CD4-positive, alpha-beta T cell treated with Interleukin-10 for 1 hour (primary cell): ENCODE data around the gene SMIM7.
"Not testable (repeated sequence)": the region's sequence is repeated elsewhere in the genome, so short reads cannot be mapped to it uniquely, and the experiment has no call there.

Experiments used
- DNase-seq: peaks from one replicate; pipeline ENCODE4 v3.0.0-alpha.2; 2020

Gene SMIM7

DNA sequence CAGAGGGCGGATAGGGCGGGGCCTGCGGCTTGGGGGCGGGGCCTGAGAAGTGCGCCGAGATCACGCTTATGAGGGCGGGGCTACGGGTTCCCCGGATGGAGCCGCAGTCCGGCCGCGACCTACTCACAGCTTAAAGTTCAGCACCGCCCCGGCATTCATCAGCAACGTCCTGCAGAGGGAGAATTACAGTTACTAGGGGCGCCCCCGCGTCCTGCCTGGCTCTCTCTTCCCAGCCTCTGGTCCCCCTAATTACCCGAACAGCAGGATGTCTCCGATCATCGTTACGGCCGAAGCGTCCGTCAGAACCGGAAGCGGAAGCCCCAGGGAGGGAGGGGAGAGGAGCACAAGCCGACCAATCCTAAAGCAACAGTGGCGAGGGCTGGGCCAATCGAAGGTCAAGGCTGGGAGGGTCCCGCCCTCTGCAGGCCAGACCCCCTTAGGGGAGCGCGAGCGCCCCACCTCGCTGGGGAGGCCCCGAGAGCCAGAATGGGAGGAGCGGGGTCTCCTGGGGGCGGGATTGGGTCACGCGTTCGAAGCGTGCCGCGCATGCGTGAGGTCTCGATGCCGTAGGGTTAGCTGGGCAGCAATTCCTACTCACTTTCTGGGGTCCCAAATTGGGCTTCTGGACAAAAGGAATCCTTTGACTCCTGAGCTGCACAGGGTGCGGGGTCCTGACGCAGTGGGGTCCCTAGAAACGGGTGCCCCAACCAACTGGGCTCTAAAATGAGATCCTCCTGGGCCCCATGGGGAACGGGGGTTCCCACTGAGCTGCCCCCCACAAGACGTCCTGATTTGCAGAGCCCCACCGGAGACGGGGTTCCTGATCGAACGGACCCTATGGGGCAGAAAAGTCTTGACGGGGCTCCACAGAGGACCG lies at the start of gene SMIM7:
Gene SMIM7, minus strand, starts transcription at position 313 of the 877 bp plus-strand sequence. Its CDS starts 34 bp downstream, at position 279.
- peak; percentile 99 for DNase-seq

DNA sequence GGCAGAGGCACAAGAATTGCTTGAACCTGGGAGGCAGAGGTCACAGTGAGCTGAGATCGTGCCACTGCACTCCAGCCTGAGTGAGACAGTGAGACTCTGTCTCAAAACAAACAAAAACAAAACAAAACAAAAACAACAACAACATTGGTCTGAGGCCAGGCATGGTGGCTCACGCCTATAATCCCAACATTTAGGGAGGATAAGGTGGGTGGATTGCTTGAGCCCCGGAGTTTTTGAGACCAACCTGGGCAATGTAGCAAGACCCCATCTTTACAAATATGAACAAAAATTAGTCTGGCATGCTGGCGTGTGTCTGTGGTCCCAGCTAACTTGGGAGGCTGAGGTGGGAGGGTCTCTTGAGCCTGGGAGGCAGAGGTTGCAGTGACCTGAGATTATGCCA lies 43.7 kb upstream of the SMIM7 start:
- no peak for DNase-seq

DNA sequence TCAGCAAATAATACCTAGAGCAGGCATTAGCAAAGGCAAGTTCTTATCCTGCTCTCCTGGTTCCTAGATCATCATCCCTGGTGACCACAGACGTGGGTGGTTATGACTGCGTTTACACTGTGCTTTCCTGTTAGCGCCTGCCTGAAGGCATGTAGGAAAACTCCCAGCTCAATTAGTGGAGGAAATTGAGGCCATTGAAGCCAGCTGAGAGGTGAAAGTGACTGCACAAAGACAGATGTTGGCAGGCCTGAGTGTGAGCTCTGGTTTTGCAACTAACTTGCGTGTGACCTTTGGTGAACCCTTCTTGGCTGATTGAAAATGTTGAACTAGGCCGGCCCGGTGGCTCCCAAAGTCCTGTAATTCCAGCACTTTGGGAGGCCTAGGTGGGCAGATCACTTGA lies 42.2 kb upstream of the SMIM7 start:
- DNase-seq, result no peak

DNA sequence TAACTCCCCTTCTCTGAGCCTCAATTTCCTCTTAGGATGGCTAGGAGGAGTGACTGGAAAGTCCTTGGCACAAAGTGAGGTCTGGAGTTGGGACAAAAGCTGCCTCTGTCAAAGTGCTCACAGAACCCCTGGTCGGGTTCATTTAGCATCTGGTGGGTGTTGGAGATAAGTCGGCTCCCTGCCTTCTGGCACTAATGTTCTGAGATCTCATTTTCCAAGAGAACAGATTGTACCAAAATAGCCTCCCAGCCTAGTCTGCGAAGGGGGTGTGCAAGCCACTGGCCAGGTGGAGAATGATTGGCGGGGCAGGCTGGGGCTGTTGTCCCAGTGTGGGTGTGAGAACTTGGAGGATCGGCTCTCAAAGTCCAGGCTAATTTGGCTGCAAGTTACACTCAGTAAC lies 39.0 kb upstream of the SMIM7 start:
- no peak for DNase-seq

DNA sequence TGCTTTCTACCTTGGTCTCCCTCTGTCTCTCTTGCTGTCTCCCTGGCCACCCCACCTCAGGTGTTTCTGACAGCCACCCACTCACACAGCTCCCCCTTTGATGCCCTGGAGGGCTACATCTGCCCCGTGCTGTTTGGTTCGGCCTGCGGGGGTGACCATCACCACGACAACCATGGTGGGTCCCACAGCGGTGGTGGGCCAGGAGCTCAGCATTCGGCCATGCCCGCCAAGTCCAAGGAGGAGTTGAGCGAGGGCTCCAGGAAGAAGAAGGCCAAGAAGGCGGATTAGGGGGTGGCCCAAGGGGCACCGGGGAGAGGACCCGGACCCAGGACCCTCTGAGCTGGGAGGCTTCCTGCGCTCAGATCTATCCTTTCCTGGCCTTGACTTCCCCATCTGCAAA lies 28.1 kb upstream of the SMIM7 start:
- no peak for DNase-seq

DNA sequence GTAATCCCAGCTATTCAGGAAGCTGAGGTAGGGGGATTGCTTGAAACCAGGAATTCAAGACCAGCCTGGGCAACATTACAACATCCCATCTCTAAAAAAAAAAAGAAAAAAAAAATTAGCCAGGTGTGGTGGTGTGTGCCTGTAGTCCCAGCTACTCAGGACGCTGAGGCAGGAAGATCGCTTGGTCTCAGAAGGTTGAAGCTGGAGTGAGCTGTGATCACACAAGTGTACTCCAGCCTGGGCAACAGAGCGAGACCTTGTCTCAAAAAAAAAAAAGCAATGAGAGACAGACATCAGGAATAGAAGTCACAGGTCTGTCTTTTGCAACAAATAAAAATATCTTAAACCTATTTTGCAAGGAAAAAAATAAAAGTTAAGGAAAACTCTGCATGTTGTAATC lies 24.3 kb upstream of the SMIM7 start:
- DNase-seq, result no peak

DNA sequence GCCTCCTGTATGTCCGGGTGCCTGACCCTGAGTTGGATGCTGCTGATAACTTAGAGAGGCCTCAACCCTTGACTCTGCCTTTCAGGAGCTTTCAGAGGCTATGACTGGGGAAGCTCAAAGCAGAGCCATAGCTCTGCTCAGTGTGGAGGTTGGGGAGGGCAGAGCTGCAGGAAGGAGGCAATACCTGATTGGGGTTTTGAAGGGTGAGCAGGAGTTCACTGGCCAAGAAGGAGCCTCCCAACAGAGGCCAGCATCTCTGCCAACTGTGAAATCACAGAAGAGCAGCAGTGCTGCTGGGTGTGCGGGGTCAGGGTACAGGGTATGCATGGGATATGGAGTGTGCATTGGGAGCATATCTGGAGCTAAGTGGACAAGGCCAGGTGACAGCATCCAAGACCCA lies 22.6 kb upstream of the SMIM7 start:
- no peak for DNase-seq

DNA sequence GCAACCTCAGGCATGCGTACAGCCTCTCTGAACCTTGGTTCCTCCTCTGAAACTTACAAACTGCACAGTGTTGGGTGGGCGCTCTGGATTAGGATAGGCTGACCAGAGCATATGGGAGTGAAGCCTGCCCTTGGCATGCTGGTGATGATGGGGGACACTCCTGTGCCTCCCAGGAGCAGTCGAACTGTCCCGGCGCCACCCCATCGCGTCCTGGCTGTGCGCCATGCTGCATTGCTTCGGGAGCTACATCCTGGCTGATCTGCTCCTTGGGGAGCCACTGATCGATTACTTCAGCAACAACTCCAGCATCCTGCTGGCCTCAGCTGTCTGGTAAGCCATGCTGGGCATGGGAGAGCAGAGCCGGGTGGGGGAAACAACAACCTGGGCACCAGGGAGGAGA lies 19.9 kb upstream of the SMIM7 start:
- DNase-seq, result no peak

DNA sequence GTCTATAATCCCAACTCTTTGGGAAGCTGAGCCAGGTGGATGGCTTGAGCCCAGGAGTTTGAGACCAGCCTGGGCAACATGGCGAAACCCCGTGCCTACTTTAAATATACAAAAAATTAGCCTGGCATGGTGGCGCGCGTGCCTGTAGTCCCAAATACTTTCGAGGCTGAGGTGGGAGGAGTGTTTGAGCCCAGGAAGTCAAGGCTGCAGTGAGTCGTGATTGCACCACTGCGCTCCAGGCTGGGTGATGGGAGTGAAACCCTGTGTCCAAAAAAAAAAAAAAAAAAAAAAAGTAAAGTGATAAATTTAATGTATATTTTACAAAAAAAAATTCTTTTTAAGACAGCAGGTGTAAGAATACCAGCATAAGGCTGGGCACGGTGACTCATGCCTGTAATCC lies 18.6 kb upstream of the SMIM7 start:
- DNase-seq, result no peak

DNA sequence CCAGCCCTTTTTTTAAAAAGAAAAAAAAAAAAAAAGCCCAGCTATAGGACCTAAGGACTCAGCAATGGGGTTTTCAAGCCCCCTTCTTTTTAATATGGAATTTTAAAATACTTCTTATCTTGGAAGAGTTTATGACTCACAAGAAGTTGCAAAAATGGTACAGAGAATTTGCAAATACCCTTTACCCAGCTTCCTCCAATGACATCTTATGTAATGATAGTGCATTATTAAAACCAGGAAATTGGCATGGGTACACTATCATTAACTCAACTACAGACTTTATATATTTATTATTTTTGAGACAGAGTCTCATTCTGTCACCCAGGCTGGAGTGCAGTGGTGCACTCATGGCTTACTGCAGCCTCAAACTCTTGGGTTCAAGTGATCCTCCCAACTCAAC lies 17.1 kb upstream of the SMIM7 start:
- DNase-seq, result no peak

DNA sequence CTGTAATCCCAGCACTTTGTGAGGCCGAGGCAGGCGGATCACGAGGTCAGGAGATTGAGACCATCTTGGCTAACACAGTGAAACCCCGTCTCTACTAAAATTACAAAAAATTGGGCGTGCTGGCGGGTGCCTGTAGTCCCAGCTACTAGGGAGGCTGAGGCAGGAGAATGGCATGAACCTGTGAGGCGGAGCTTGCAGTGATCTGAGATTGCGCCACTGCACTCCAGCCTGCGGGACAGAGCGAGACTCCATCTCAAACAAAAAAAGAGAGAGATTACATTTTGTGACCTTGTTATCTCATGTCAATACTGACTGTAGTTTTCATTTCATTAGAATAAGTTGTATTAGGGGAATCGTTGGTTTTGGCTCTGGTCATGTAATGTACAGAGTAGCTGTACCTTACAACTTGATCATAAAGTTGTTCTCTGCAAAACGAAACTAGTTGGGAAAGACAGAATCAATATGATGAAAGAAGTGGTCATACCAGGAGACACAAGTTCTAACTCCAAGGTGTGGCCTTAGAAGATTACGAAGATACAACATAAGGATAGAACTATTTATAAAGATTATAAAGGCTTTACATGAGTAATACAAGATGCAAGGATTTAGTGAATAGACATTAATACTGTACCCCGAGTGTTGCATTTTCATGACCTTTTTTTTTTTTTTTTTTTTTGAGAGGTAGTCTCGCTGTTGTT lies 16.3 kb upstream of the SMIM7 start:
- DNase-seq, result no peak

DNA sequence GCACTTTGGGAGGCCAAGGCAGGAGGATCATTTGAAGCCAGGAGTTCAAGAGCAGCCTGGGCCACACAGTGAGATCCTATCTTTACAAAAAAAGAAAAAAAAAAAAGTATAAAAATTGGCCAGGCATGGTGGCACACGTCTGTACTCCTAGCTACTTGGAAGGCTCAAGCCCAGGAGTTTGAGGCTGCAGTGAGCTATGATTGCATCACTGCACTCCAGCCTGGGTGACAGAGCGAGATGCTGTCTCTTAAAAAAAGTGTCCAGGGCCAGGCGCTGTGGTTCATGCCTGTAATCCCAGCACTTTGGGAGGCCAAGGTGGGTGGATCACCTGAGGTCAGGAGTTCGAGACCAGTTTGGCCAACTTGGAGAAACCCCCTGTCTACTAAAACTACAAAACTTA lies 13.9 kb upstream of the SMIM7 start:
- not testable (repeated sequence) for DNase-seq

DNA sequence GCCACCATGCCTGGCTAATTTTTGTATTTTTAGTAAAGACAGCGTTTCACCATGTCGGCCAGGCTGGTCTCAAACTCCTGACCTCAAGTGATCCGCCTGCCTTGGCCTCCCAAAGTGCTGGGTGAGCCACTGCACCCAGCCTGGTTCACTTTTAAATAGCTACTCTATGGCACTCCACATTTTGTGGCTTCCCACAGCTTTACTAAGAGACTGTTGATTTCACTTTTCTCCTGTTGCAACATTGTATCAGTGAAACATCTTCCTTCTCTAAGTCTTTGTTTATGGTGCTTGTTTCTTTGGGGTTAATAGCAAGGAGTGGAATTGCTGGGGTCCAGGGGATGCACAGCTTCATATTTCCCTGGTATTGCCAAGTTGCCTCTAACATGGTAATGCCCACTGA lies 13.3 kb upstream of the SMIM7 start:
- no peak for DNase-seq

DNA sequence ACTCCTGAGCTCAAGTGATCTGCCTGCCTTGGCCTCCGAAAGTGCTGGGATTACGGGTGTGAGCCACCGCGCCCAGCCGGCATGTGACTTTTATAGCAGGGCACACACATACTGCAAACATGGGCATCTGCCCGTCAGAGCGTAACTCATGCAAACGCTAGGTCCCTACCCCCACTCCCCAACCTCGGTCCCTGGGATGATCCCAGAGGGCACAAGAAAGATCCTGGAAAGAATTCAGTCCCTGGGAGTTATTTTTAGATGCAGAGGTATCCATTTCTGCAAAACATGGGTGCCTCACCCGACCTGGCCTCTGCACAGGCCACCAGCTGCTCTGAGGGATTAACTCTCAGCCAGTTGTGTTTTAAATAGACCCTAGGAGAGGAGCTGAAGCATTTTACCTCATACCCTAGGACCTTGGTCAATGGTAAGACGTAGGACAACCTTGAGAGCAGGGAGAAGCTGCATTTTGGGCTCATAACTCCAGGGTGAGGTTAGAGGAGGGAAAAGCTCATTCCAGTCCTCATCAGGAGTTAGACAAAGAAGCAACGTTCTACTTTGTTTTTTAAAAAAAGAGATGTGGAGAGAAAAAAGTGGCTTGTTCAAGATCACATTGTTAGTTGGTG lies 11.8 kb upstream of the SMIM7 start:
- no peak for DNase-seq

DNA sequence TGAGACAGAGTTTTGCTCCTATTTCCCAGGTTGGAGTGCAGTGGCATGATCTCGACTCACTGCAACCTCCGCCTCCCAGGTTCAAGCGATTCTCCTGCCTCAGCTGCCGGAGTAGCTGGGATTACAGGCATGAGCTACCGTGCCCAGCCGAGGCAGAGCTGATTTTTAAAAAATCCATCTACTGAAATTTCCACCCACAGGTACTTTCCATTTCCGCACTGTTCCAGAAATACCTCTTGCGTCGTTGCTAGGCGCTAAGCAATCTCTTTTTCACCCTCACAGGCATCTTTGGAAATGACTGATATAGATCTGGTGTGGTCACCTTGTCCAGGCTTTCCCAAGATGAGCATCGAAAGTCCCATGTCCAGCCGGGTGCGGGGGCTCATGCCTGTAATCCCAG lies 10.3 kb upstream of the SMIM7 start:
- no peak for DNase-seq

DNA sequence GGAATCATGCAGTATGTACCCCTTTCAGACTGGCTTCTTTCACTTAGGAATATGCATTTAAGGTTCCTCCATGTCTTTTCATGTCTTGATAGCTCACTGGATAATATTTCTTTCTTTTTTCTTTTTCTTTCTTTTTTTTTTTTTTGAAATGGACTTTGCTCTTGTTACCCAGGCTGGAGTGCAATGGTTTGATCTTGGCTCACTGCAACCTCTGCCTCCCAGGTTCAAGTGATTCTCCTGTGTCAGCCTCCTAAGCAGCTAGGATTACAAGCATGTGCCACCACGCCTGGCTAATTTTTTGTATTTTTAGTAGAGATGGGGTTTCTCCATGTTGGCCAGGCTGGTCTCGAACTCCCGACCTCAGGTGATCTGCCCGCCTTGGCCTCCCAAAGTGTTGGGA lies 8.8 kb upstream of the SMIM7 start:
- not testable (repeated sequence) for DNase-seq

DNA sequence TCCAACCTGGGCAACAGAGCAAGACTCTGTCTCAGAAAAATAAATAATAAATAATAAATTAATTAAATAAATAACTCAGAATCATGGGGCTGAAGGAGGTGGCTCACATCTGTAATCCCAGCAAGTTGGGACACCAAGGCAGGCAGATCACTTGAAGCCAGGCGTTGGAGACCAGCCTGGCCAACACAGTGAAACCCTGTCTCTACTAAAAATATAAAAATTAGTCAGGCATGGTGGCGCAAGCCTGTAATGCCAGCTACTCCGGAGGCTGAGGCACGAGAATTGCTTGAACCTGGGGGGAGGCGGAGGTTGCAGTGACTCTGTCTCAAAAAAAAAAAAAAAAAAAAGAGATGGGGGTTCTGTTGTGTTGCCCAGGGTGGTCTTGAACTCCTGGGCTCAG lies 8.2 kb upstream of the SMIM7 start:
- no peak for DNase-seq

DNA sequence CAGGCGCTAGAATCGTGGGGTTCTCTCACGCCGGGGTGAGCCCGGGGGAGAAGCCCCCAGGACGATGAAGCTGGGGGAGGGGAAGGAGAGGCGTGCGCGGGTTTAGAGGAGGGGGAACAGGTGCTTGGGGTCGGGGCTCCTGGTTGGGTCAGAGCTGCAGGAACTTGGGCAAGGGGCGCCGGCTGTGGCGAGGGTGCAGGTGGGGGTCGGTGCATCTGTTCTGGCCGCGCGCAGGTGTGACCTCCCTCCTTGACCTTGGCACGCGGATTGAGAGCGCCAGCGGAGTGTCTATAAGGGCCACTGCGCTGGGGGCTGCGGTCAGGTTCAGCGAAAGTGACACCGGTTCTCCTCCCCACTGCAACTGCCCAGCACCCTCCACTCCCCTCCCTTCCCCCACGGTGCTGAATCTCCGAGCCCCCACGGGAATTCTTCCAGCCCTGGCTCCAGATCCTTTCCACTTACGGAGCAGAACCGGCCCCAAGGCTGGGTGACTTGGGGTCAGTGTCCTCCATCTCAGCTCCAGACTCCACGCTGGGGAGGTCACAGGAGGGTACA lies 1.6 kb upstream of the SMIM7 start:
- DNase-seq, result no peak

DNA sequence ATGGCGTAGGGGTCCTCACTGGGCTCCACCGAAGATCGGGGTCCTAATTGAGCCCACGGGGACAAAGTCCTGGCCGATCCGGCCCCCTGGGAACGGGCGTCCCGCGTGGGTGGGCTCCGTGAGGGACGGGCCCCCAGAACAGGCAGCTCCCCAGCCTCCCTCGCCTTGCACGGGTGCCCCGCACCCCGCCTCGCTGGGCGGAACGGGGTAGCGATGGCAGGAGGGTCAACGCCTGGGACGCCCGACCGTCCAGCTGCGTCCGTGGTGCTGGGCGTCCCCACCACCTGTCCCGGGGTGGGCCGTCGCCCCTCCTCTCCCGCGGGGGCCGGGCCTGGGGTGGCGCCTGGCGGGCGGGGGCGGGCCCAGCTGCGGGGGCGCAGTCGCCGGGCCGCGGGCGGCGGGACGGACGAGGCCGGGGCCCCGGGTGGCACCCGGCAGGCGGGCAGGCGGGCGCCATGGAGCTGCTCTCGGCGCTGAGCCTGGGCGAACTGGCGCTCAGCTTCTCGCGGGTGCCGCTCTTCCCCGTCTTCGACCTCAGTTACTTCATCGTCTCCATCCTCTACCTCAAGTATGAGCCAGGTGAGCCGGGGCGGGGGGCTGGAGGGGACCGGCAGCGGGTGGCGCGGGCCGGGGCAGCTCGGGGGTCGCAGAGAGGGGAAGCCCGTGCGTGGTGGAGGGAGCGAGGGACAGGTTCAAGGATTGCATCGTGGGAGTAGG lies 977 bp upstream of the SMIM7 start, which contains the start of gene TMEM38A:
Gene TMEM38A, plus strand, starts transcription at position 377 of the 717 bp plus-strand sequence. Its CDS starts 79 bp downstream, at position 456.
- peak; percentile 55 for DNase-seq

DNA sequence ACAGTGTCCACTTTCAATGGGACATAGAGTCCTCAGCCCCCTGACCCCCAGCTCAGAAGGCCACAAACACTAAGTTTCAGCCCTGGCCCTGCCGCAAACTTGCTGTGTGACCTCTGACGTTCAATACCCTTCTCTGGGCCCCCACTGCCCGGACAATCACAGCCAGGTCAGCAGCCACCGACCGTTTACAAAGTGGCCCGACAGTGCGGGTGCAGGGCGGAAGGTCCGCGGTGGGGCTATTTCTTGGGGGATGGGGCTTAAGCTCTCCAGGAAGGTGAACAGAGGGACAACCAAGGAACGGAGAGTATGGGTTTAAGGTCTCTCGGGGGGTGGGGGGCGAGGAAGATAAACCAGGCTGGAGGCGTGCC lies 496 bp downstream of the SMIM7 start:
- DNase-seq, result no peak

DNA sequence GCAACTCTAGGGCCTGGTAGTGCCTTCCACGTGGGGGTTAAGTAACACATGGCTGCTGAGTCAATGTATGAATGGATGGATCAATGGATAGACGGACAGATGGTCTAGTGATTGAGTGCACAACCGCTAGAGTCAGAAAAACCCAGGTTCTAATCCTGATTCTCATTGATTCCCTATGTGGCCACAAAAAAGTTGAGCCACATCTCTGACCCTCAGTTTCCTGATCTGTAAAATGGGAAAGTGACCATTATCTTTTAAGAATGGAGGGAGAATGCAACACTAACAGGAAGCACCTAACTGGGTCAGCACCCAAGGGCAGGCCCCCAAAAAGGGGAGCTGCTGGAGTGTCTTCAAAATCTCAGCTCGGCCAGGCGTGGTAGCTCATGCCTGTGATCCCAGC lies 2.6 kb downstream of the SMIM7 start:
- no peak for DNase-seq

DNA sequence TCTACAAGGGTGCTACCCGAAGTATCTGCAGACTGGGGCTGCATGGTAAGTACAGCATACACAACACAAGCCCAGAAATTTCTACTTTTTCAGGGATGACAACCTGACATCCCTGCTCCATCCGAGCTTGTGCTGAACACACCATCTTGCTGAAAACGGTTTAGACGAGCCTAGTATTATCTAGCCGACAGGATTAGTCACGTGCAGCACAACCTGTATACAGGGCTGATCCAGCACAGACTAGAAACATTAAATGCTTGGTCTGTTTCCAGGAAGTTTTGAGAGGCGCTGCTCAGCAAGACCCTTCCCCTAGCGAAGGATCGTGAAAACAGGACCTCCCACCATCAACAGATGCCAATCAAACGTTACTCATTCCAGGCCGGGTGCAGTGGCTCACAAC lies 4.2 kb downstream of the SMIM7 start:
- no peak for DNase-seq

DNA sequence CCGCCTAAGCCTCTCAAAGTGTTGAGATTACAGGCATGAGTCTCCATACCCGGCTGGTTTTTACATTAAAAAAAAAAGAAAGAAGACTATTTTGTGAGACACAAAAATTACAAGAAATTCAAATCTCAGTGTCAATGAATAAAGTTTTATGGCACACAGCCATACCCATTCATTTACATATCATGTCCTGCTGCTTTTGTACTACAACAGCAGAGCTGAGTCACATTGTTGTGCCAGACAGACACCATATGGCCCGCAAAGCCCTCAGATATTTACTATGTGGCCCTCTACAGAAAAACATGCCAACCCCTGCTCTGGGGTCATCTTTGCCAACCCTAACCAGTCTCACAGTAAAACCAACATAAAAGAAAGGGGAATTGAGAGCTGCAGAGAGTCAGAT lies 5.3 kb downstream of the SMIM7 start:
- no peak for DNase-seq
